HFF-Myc (cell line): ENCODE data around the gene TEAD1.

Experiments
- DNase-seq: peaks from one replicate; pipeline ENCODE4 v3.0.0-alpha.2; 2011; ENCODE audit warnings: low read depth; ENCODE audit errors: extremely low read depth
- H3K4me3 ChIP-seq: replicated peaks from 2 replicates; pipeline ENCODE4 v1.5.1; 2011; ENCODE audit warnings: low read depth, mild to moderate bottlenecking, control low read depth, low read length
- TF ChIP-seq, protein P1 (sequence below): IDR thresholded peaks from 2 replicates; pipeline ENCODE4 v1.5.1; 2012; ENCODE audit warnings: mild to moderate bottlenecking, low read depth, low read length, control low read depth; ENCODE audit errors: missing control alignments

TEAD1 gene

DNA sequence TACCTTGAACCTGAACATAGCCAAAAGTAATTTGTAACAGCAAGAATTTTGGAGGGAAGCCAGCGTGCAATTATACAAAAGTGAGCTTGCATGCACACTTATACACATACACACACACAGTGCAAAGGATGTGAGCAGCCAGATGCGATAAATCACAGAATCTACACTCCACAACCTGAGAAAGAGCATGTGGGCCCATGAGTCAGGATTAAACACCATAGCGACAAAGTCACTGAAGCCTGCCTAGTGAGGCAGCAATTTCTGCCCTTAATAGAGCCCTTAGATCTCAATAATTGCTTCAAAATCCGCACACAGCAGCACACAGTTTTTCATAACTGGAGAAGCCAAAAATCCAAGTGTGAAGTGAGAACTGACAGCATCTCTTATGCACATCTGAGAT is 42.6 kb upstream of the TEAD1 start:
- TF ChIP-seq, protein P1, sequence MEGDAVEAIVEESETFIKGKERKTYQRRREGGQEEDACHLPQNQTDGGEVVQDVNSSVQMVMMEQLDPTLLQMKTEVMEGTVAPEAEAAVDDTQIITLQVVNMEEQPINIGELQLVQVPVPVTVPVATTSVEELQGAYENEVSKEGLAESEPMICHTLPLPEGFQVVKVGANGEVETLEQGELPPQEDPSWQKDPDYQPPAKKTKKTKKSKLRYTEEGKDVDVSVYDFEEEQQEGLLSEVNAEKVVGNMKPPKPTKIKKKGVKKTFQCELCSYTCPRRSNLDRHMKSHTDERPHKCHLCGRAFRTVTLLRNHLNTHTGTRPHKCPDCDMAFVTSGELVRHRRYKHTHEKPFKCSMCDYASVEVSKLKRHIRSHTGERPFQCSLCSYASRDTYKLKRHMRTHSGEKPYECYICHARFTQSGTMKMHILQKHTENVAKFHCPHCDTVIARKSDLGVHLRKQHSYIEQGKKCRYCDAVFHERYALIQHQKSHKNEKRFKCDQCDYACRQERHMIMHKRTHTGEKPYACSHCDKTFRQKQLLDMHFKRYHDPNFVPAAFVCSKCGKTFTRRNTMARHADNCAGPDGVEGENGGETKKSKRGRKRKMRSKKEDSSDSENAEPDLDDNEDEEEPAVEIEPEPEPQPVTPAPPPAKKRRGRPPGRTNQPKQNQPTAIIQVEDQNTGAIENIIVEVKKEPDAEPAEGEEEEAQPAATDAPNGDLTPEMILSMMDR = no peak
- H3K4me3 ChIP-seq = no peak overlapping the region
- DNase-seq = no peak

DNA sequence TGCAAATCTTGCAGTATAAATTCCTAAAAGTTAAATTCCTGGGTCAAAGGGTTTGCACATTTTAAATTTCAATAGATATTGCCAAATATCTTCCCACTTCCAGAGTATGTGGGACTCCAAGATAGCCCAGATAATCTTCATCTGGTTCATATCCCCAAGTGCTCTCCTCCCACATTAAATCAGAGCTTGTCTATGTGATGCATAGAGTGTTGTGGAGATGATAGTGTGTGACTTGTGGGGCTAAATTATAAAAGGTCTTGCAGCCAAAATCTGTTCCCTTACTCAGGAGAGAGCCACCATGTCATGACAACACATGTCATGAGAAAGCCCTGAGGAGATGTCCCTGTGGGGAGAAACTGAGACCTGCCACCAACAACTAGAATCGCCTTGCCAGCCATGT is 39.9 kb upstream of the TEAD1 start:
- no peak for DNase-seq
- no peak overlapping the region for H3K4me3 ChIP-seq
- TF ChIP-seq, protein P1 = no peak

GRCh38 chr11:12636871-12637410 is 37.3 kb upstream of the TEAD1 start:
- no peak overlapping the region for H3K4me3 ChIP-seq
- no peak for DNase-seq
- TF ChIP-seq, protein P1 = no peak

GRCh38 chr11:12639388-12639787 is 34.8 kb upstream of the TEAD1 start:
- H3K4me3 ChIP-seq = no peak overlapping the region
- TF ChIP-seq, protein P1 = no peak
- DNase-seq = no peak

DNA sequence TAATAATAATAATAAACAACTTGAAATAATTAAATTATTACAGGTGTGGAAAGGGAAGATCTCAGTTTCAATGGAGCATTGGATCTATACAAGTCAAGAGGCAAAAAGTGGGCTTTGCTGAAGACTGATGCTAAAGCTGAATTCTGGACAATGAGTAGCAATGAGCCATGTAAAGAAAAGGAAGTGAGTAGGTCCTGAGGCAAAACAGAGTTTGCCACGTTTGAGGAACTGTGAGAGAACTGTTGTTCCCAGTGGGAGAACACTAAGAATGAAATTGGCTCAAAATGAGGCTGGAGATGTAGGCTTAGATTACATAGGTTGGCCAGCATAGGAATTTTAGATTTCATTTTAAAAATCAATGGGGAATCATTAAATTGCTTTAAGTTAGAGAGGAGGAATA is 33.9 kb upstream of the TEAD1 start:
- DNase-seq = no peak
- no peak overlapping the region for H3K4me3 ChIP-seq
- TF ChIP-seq, protein P1 = no peak

DNA sequence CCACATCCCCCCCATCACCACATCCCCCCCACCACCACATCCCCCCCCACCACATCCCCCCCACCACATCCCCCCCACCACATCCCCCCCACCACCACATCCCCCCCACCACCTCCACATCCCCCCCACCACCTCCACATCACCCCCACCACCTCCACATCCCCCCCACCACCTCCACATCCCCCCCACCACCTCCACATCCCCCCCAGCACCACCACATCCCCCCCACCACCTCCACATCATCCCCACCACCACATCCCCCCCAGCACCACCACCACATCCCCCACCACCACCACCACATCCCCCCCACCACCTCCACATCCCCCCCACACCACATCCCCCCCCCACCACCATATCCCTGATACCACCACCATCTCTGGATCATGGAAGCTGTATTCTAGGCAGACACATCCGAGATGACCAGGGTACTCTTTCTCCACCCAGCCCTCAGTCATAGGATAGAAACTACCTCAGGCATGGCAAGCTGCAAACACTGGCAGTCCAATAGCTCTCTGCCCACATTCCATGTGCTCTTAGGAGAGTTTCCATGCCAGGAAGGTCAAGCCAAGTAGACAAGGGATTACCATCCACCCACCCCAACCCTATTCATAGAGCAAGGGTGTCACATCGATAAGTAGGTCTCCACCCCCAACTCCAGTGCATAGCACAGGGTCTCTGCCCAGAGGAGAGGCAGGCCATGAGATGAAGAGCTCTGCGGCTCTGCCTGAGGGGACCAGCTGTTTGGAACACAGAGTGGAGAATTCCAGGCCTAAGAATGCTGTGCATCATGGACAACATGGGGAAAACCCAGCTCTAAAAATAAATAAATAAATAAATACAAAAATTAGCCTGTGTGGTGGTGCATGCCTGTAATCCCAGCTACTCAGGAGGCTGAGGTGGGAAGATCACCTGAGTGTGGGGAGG is 33.0 kb upstream of the TEAD1 start:
- DNase-seq = no peak
- no peak overlapping the region for H3K4me3 ChIP-seq
- TF ChIP-seq, protein P1 = no peak
